HG03095 (cell line): ENCODE results near the gene LTBP4.
A peak's percentile ranks its signal among the peaks of the same experiment; 100 is the strongest.
"Not testable (repeated sequence)": the region's sequence is repeated elsewhere in the genome, so short reads cannot be mapped to it uniquely, and the experiment has no call there.

Experiments
- ATAC-seq: cut with Tn5 transposase; IDR thresholded peaks from one replicate; pipeline ENCODE4 v1.9.1; 2021; ENCODE audit warnings: moderate library complexity; ENCODE audit not compliant: unreplicated experiment

The LTBP4 gene

GRCh38 chr19:40576585-40577451, 24.4 kb upstream of the LTBP4 start, which contains the start of gene SHKBP1:
SHKBP1 (plus strand) TSS chr19:40576873; CDS start chr19:40576900, 27 bp downstream.
- peak; percentile 91 for ATAC-seq

- ATAC-seq, result no peak
Measured at GRCh38 chr19:40578442-40578908, 22.7 kb upstream of the LTBP4 start.

GRCh38 chr19:40580619-40581018, 20.6 kb upstream of the LTBP4 start:
- no peak for ATAC-seq

GRCh38 chr19:40581531-40581930, 19.6 kb upstream of the LTBP4 start:
- ATAC-seq, result no peak

GRCh38 chr19:40582467-40582866, 18.7 kb upstream of the LTBP4 start:
- ATAC-seq, result no peak

GRCh38 chr19:40583283-40583682, 17.9 kb upstream of the LTBP4 start:
- ATAC-seq, result no peak

GRCh38 chr19:40584007-40584406, 17.2 kb upstream of the LTBP4 start:
- ATAC-seq, result no peak

- no peak for ATAC-seq
Measured at GRCh38 chr19:40585241-40585981, 15.8 kb upstream of the LTBP4 start.

GRCh38 chr19:40585982-40586422, 15.2 kb upstream of the LTBP4 start:
- ATAC-seq, result no peak

- ATAC-seq, result no peak
Measured at GRCh38 chr19:40586611-40587010, 14.6 kb upstream of the LTBP4 start.

- ATAC-seq, result no peak
Measured at GRCh38 chr19:40588110-40588854, 12.9 kb upstream of the LTBP4 start.

- no peak for ATAC-seq
Measured at GRCh38 chr19:40588926-40589569, 12.1 kb upstream of the LTBP4 start.

- no peak for ATAC-seq
Measured at GRCh38 chr19:40589591-40590429, 11.4 kb upstream of the LTBP4 start.

- no peak for ATAC-seq
Measured at GRCh38 chr19:40590464-40591265, 10.5 kb upstream of the LTBP4 start.

- not testable (repeated sequence) for ATAC-seq
Measured at GRCh38 chr19:40591724-40592123, 9.4 kb upstream of the LTBP4 start.

- ATAC-seq, result no peak
Measured at GRCh38 chr19:40592170-40592569, 9.0 kb upstream of the LTBP4 start.

GRCh38 chr19:40594255-40594654, 6.9 kb upstream of the LTBP4 start:
- ATAC-seq, result no peak

- no peak for ATAC-seq
Measured at GRCh38 chr19:40594657-40595091, 6.5 kb upstream of the LTBP4 start.
